Transverse colon (tissue), 3 donors: Measurements from ENCODE around the gene GDPD5.

Experiments used
- EP300 ChIP-seq: sonication (generic); formaldehyde crosslinking; IDR thresholded peaks from one replicate; pipeline ENCODE4 v1.6.1; 2017; ENCODE audit warnings: antibody characterized with exemption, low read depth
- POLR2A ChIP-seq: fragments of 450-650 bp; IDR thresholded peaks from one replicate; pipeline ENCODE4 v1.6.1; 2016; ENCODE audit warnings: antibody characterized with exemption, mild to moderate bottlenecking, moderate library complexity
- TF ChIP-seq, protein P1 (sequence below), 5 experiments: fragments of 200-600 bp in 3 of 5; fragments of 450-650 bp in 2 of 5; sonication (generic) in 3 of 5; IDR thresholded peaks; 1 replicate in 2 of 5; 2 replicates in 3 of 5; pipeline ENCODE4 v1.5.1; 2016 to 2017; ENCODE audit warnings: antibody characterized with exemption in 5 of 5, inconsistent platforms in 3 of 5, mild to moderate bottlenecking in 2 of 5, moderate library complexity in 1 of 5

DNA sequence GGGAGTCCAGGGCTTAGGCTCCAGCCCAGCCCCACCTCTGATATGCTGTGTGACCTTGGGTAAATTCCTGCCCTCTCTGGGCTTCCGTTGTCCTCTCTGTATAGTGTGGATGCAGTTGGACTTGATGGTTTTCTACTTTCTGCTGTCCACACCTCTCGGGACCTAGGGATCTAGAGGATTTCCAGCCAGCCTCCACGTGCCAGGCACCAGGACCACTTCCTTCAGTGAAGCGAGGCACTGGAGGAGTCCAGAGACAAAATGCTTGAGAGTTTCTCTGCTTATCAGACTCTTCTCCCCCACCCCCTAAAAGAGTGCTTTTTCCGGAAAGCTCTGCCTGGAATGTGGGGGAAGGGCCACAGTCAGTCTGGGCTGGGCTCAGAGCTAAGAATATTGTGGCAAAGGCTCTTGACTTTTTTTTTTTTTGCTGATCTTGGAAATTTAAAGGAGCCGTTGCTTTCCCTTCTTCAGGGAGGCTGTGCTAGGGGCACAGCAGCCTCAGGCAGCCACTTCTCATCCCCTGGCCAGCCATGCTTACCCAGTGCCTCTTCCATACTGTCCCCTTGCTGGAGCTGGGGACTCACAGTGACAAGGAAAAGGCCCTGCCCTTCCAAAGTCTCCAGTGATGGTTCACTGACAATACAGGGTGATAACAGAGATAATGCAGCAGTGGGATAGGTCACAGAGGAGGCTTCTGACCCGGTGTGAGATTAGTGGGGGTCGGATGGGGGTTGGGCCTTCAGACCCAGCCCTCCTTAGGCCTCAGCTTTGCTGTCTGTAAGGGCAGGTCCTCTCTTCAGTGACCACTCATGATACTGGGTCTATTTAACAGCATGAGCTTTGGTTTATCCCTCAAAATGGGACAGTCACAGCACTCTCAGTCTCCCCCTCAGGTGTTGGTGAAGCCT is 33.5 kb upstream of the GDPD5 start:
- TF ChIP-seq, protein P1, sequence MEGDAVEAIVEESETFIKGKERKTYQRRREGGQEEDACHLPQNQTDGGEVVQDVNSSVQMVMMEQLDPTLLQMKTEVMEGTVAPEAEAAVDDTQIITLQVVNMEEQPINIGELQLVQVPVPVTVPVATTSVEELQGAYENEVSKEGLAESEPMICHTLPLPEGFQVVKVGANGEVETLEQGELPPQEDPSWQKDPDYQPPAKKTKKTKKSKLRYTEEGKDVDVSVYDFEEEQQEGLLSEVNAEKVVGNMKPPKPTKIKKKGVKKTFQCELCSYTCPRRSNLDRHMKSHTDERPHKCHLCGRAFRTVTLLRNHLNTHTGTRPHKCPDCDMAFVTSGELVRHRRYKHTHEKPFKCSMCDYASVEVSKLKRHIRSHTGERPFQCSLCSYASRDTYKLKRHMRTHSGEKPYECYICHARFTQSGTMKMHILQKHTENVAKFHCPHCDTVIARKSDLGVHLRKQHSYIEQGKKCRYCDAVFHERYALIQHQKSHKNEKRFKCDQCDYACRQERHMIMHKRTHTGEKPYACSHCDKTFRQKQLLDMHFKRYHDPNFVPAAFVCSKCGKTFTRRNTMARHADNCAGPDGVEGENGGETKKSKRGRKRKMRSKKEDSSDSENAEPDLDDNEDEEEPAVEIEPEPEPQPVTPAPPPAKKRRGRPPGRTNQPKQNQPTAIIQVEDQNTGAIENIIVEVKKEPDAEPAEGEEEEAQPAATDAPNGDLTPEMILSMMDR (IDR thresholded peaks at IDR 0.05): no peak
- no peak for TF ChIP-seq POLR2A
- TF ChIP-seq EP300: no peak
